Calu3 (cell line): ENCODE data around the gene ACAP3. TPM values are rescaled to one million over a fixed set of nuclear protein-coding genes. Genes with fewer than 3 reads are reported as not detected.

Experiments used
- BruUV-seq: library from RNA; stranded (reverse); fragments of 400-500 nt; replicated peaks from 2 replicates; lab custom pipeline; 2021; lab: Mats Ljungman, UMichigan
- CTCF ChIA-PET: fragments of 300-600 bp; sonication (Branson Sonifier 250); formaldehyde crosslinking; loops from one replicate; lab custom pipeline; 2022; ENCODE audit warnings: antibody characterized with exemption; lab: Charles Lee
- DNase-seq: peaks from one replicate; pipeline ENCODE4 v3.0.0; 2022
- H3K27ac Mint-ChIP-seq: one replicate; pipeline ENCODE4 v1.8.0; 2022; ENCODE audit warnings: mixed read lengths; ENCODE audit not compliant: unreplicated experiment
- H3K27me3 Mint-ChIP-seq: one replicate; pipeline ENCODE4 v1.8.0; 2022; ENCODE audit warnings: mixed read lengths; ENCODE audit not compliant: unreplicated experiment
- H3K36me3 Mint-ChIP-seq: one replicate; pipeline ENCODE4 v1.8.0; 2022; ENCODE audit warnings: mild to moderate bottlenecking, moderate library complexity, mixed read lengths; ENCODE audit not compliant: insufficient read depth, unreplicated experiment
- H3K4me1 Mint-ChIP-seq: one replicate; pipeline ENCODE4 v1.8.0; 2022; ENCODE audit warnings: mild to moderate bottlenecking, low read depth, mixed read lengths; ENCODE audit not compliant: unreplicated experiment
- H3K4me3 Mint-ChIP-seq: one replicate; pipeline ENCODE4 v1.8.0; 2022; ENCODE audit warnings: mild to moderate bottlenecking, low read depth, moderate library complexity, mixed read lengths; ENCODE audit not compliant: unreplicated experiment
- H3K9me3 Mint-ChIP-seq: one replicate; pipeline ENCODE4 v1.8.0; 2022; ENCODE audit warnings: low read depth, mixed read lengths; ENCODE audit not compliant: unreplicated experiment
- CTCF ChIP-seq: fragments of 200-600 bp; IDR thresholded peaks from one replicate; pipeline ENCODE4 v1.8.0; 2022; ENCODE audit warnings: antibody characterized with exemption; ENCODE audit not compliant: unreplicated experiment
- intact Hi-C: fragments of 100-400 bp; cut with micrococcal nuclease; formaldehyde crosslinking; loops from one replicate; pipeline ENCODE4 v1.10.0; 2022; ENCODE audit not compliant: unreplicated experiment
- total RNA-seq: library from RNA; stranded (reverse); gene quantifications from 2 replicates; pipeline ENCODE4 v1.2.3, GENCODE V29; 2022

Gene ACAP3
- total RNA-seq, 1 experiment from 2014 or later, result 41.1 TPM

GRCh38 chr1:1325288-1326074 lies 17.8 kb upstream of the ACAP3 start:
- CTCF ChIA-PET, result no interaction called here
- Mint-ChIP-seq H3K9me3 (no peaks in the 10 kb centered on the region), H3K27ac (peak overlapping the region; percentile 42), H3K4me1 (peaks cover 19% of the 10 kb centered on the region), H3K4me3 (peak overlapping the region; percentile 84), H3K36me3 (peaks cover 81% of the 10 kb centered on the region), H3K27me3 (no peaks in the 10 kb centered on the region)
- BruUV-seq, result no TSS peak
- DNase-seq, result no peak
- intact Hi-C loops, result no loop called here
- TF ChIP-seq CTCF, result no peak

GRCh38 chr1:1324524-1325287 lies 17.0 kb upstream of the ACAP3 start, which contains the start of the genes CPTP and INTS11:
Gene CPTP, plus strand, starts transcription at chr1:1324802. Its CDS starts 2,109 bp downstream, at chr1:1326911.
Gene INTS11, minus strand, starts transcription at chr1:1324660. Its CDS starts 52 bp downstream, at chr1:1324608.
- Mint-ChIP-seq H3K9me3 (no peaks in the 10 kb centered on the region), H3K27ac (peak within 1 kb of the TSS; percentile 87), H3K4me1 (peaks cover 19% of the 10 kb centered on the region), H3K27me3 (no peaks in the 10 kb centered on the region), H3K36me3 (peaks cover 80% of the 10 kb centered on the region), H3K4me3 (peak within 1 kb of the TSS; percentile 84)
- TF ChIP-seq CTCF, result no peak
- intact Hi-C loops, result no loop called here
- DNase-seq, result peak; percentile 91
- CTCF ChIA-PET, result no interaction called here
- BruUV-seq, result TSS peak; percentile 60

- no peak for TF ChIP-seq CTCF
- peak overlapping the region; percentile 84 for H3K4me3 Mint-ChIP-seq
- no peaks in the 10 kb centered on the region for H3K27me3 Mint-ChIP-seq
- no peak for DNase-seq
- no peaks in the 10 kb centered on the region for H3K9me3 Mint-ChIP-seq
- H3K27ac Mint-ChIP-seq, result peak overlapping the region; percentile 87
- intact Hi-C loops, result no loop called here
- peaks cover 78% of the 10 kb centered on the region for H3K36me3 Mint-ChIP-seq
- H3K4me1 Mint-ChIP-seq, result peaks cover 25% of the 10 kb centered on the region
- CTCF ChIA-PET, result no interaction called here
- BruUV-seq, result no TSS peak
Observed at GRCh38 chr1:1324084-1324523, 16.4 kb upstream of the ACAP3 start.

DNA sequence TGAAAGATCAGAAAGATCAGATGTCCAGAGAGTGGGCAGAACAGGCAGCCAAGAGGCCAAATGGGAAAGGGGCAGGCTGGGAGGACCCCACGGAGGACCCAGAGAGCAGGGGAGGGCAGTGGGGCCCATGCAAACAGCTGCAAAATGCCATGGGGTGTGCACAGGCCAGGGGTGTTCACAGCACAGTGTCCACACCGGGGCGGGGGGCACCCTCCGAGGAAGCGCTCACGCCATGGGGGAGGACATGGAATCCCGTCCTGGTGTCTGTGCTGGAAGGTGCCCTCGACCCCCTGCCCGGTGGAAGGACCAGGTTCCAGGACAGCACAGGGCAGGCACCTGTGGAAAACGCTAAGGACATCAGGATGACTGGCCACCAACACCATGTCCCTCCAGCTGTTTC lies 15.2 kb upstream of the ACAP3 start:
- no peak for DNase-seq
- Mint-ChIP-seq H3K4me3 (peak overlapping the region; percentile 84), H3K27ac (peak overlapping the region; percentile 87), H3K36me3 (peaks cover 77% of the 10 kb centered on the region), H3K27me3 (no peaks in the 10 kb centered on the region), H3K4me1 (peaks cover 27% of the 10 kb centered on the region), H3K9me3 (no peaks in the 10 kb centered on the region)
- BruUV-seq, result no TSS peak
- CTCF ChIA-PET, result no interaction called here
- intact Hi-C loops, result no loop called here
- no peak for TF ChIP-seq CTCF
